ENCODE measurements around the gene CFAP73.

DNA sequence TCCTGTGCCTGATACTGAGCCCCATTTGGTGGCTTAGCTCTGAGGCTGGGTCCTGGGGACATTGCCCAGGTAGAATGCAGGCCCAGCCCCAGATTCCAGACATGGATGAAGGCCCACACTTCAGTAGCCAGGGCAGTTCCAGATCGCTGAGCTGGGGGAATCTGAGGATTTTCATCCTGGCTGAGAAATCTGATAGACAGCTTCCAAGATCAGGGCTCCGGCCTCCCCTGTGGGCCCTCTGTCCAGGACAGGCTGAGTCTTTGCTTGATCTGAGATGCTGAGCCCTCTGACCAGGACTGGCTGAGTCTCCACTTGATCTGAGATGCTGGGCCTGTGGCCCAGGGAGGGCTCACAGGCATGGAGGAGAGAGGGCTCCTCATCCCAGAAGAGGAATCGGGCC is 10.7 kb upstream of the CFAP73 start:
- TF ChIP-seq, protein P1, sequence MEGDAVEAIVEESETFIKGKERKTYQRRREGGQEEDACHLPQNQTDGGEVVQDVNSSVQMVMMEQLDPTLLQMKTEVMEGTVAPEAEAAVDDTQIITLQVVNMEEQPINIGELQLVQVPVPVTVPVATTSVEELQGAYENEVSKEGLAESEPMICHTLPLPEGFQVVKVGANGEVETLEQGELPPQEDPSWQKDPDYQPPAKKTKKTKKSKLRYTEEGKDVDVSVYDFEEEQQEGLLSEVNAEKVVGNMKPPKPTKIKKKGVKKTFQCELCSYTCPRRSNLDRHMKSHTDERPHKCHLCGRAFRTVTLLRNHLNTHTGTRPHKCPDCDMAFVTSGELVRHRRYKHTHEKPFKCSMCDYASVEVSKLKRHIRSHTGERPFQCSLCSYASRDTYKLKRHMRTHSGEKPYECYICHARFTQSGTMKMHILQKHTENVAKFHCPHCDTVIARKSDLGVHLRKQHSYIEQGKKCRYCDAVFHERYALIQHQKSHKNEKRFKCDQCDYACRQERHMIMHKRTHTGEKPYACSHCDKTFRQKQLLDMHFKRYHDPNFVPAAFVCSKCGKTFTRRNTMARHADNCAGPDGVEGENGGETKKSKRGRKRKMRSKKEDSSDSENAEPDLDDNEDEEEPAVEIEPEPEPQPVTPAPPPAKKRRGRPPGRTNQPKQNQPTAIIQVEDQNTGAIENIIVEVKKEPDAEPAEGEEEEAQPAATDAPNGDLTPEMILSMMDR (IDR thresholded peaks at IDR 0.05): no peak
- TF ChIP-seq POLR2A (IDR thresholded peaks at IDR 0.05): no peak
